ENCODE measurements around the gene ABCC5.

The ABCC5 gene

GRCh38 chr3:183975981-183976662 is 41.6 kb downstream of the ABCC5 start:
- peak; percentile 18 for DNase-seq (ENCODE audit: low spot score)

DNA sequence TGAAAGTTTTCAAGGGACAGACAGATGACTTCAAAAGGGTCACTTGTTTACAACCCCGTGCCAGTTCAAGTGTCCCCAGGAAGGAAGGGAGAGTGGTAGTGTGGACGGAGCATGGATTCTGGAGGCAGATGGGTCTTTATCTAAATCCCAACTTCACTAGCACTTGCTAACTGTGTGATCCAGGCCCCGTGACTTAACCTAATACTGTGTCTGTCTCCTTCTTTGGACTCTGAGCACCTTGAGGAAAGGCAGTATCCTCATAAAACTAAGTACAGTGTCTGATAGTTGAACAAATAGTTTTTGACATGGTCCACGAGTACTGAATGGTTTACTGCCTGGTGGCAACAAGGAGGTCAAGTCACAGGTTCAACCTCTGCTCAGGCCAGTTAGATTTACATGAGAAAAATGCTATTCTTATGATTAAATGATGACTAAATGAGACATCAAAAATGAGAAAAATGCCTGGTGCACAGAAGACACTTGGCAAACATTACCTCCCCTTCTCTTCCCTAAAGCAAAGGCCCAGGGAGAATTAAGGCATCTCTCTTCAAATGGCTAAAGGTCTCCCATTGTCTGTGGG is 48.9 kb downstream of the ABCC5 start:
- peak; percentile 14 for DNase-seq (ENCODE audit: low spot score)

DNA sequence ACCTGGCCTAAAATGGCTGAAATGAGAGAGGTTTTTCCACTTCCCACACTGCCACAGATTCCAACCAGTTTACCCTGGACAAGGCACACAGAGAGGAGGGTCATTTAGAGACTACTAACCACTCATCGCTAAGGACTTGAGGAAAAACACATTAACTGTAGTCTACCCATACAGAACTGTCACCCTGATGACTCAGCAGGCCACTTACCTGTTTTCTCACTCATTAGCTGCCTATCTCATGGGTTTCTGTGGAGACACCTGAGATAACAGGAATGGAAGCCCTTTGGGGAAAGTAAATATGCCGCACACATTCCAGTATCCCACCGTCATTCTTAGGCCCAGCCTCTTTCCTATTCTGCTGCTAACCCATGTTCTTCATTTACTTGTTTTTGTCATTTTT is 50.0 kb downstream of the ABCC5 start:
- DNase-seq (ENCODE audit: low spot score): no peak

DNA sequence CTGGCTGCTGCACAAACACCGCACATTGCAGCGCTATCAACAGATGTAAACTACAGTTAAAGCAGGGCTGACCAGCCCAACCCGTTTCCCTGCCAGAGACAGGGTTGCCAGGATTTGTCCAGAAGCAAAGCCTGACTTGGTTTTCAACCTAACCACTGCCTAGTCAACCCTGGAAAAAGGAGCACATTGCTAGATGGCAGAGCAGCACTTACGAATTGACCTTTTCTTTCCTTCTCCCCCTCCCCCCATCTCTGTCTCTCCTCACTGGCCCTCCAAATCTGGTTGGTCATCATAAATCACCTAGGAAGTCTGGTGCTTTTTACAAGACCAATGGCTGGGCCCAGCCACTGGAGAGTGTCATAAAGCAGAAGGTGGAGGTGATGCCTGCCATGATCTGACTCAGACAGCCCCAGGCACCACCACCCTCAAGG is 51.3 kb downstream of the ABCC5 start:
- DNase-seq (ENCODE audit: low spot score): no peak

DNA sequence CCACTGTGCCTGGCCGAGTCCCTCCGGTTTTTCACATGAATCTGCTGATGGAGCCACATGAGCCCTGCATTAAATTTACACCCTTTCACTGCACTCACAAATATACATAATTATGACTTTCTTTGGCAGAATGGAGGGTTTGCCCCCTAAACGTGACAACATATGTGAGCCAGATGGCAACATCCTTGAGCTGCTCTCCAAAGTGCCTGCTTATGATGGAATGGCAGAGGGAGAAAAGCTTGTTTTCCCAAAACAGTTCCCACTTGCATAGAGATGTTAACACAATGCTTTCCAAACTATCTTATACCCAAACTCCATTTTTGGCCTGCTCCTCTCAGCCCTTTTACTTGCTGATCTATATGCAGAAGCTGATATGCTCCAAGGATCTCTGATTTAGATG is 54.9 kb downstream of the ABCC5 start:
- no peak for DNase-seq (ENCODE audit: low spot score)

DNA sequence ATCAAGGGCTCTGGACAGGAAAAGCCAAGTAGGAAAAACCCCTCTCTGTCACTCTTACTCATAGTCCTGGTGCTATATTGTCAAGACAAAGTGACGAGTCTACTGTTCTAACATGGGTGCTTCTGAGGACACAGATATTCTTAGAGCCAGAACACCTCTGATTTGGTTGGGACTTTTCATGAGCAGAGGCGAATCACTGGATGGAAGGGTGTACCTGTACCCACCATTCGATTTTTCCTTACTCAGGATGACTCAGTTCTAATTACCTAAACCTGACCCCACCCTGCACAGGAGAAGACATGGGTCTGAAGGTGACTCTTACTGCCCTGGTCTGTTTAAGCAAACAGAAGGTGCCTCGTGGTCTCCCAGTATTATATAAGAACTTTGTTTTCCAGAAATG is 58.5 kb downstream of the ABCC5 start:
- no peak for DNase-seq (ENCODE audit: low spot score)

DNA sequence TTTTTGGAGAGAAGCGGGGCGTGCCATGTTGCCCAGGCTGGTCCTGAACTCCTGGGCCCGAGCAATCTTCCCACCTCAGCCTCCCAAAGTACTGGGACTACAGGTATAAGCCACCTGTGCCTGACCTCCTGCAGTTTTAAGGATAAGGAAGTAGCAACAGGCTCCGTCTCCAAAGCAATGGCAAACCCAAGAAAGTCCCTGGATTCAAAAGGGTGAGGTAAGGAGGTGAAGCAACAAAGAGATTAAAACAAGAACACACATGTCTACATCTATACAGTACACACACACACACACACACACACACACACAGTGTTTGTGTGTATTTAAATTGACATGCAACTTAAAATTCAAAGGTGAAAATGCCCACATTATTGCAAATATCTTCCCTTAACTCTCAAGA is 58.9 kb downstream of the ABCC5 start:
- no peak for DNase-seq (ENCODE audit: low spot score)

- no peak for DNase-seq (ENCODE audit: low spot score)
Observed at GRCh38 chr3:183958226-183958625, 59.5 kb downstream of the ABCC5 start.

- no peak for DNase-seq (ENCODE audit: low spot score)
Observed at GRCh38 chr3:183954875-183955274, 62.8 kb downstream of the ABCC5 start.

DNA sequence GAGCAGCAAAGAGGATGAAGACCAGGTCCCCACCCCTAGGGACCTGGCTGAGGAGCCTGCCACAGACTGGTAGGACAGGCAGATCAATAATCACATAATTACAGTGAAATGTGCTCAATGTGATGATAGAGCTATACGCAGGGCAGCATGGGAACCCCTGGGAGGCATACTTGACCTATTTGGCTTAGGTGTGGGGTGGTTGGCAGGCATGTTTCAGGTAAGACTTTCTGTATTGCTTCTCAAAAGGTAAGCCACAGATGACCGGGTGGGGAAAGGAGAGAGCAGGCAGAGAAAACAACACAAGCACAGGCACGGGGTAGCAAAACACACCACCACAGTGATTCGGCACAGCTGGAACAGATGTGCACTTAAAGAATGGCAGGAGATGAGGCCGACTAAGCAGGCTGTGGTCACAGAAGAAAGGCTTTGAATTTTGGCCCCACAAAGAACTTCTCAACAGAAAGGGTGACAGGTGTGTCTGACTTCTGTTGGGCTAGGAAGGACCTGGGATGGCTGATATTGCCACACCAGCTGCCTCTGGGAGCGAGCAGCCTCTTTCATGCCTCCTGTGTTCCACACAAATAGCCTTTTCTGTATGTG is 64.1 kb downstream of the ABCC5 start:
- DNase-seq (ENCODE audit: low spot score): no peak

GRCh38 chr3:183951459-183951858 is 66.2 kb downstream of the ABCC5 start:
- no peak for DNase-seq (ENCODE audit: low spot score)

DNA sequence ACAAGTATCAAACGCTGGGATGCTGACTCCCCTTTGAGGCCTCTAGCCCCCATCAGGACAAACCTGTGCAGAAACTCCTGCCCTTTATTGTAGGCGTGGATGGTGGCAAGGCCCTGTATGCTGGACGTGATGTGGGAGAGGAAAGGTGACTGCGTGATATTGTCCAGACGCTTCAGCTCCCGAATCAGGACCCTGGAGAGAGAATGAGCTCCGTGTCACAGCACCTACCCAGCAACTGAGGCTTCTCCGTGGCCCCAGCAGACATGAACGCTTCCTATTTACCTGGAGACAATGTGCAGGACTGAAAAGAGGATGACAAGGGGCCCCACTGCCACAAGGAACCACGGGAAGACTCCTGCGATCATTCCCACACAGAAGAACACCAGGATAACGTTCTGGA is 68.0 kb downstream of the ABCC5 start:
- no peak for DNase-seq (ENCODE audit: low spot score)

GRCh38 chr3:183946037-183946436 is 71.6 kb downstream of the ABCC5 start:
- no peak for DNase-seq (ENCODE audit: low spot score)

GRCh38 chr3:183944775-183945174 is 72.9 kb downstream of the ABCC5 start:
- no peak for DNase-seq (ENCODE audit: low spot score)

GRCh38 chr3:183943739-183944138 is 73.9 kb downstream of the ABCC5 start:
- DNase-seq (ENCODE audit: low spot score): no peak

- no peak for DNase-seq (ENCODE audit: low spot score)
Observed at GRCh38 chr3:183941216-183941615, 76.5 kb downstream of the ABCC5 start.

GRCh38 chr3:183937601-183938286 is 79.9 kb downstream of the ABCC5 start:
- no peak for DNase-seq (ENCODE audit: low spot score)

DNA sequence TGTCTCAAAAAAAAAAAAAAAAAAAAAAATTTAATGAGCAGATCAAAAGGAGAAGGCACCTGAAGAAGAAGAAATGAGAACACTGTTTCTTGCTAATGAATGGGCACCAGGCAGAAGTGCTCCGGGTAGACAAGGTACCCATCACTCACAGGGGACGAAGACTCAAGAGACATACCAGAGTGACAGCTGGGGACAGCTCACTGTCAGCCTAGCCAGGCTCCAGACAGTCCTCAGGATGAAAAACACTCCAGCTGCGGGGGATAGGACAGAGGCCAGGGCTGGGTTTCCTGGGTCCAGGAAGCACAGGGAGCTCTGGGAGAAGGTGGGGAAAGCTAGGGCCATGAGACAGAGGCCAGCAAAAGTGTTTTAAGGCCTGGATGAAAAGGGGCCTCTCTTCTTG is 84.5 kb downstream of the ABCC5 start:
- DNase-seq (ENCODE audit: low spot score): no peak

GRCh38 chr3:183931881-183932280 is 85.8 kb downstream of the ABCC5 start:
- DNase-seq (ENCODE audit: low spot score): no peak

- DNase-seq (ENCODE audit: low spot score): no peak
Observed at GRCh38 chr3:183930086-183930485, 87.6 kb downstream of the ABCC5 start.

DNA sequence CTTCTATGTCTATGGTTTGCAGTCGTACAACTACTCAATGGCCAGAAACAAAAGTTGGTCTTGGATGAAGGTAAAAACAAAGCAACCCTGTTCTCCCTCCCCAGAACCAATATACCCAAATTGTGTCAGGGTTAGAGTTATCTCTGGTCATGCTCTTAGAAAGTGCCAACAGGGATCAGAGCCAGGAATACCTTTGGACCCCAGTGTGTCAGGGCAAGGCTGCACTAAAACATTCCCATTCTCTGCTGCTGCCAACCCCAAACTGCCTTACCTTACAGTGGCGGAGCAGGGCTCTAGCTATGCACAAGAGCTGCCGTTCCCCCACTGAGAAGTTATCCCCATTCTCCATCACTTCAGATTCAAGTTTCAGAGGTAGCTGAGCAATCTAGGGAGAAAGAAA is 90.6 kb downstream of the ABCC5 start:
- DNase-seq (ENCODE audit: low spot score): no peak

GRCh38 chr3:183924956-183925355 is 92.7 kb downstream of the ABCC5 start:
- DNase-seq (ENCODE audit: low spot score): no peak

GRCh38 chr3:183924543-183924942 is 93.1 kb downstream of the ABCC5 start:
- DNase-seq (ENCODE audit: low spot score): no peak
